ENCODE results near the gene SNRNP35.
"Not testable (repeated sequence)": the region's sequence is repeated elsewhere in the genome, so short reads cannot be mapped to it uniquely, and the experiment has no call there.

The SNRNP35 gene

GRCh38 chr12:123474485-123475245 lies 16.7 kb downstream of the SNRNP35 start:
- TF ChIP-seq Cebpa-rat (IDR thresholded peaks at IDR 0.05): no peak
- H3K27ac ChIP-seq: no peak overlapping the region
- H3K4me1 ChIP-seq: peaks cover 12% of the 10 kb centered on the region
- peaks cover 60% of the 10 kb centered on the region for H3K36me3 ChIP-seq
- no peak overlapping the region; the same call in 1 of the 2 replicates for H3K4me2 ChIP-seq
- H4K20me1 ChIP-seq: peaks cover 57% of the 10 kb centered on the region
- no peaks in the 10 kb centered on the region for H3K9me3 ChIP-seq
- no peaks in the 10 kb centered on the region for H3K27me3 ChIP-seq
- no peak overlapping the region for H3K9ac ChIP-seq
- no peak overlapping the region for H3K4me3 ChIP-seq

GRCh38 chr12:123475246-123475703 lies 17.3 kb downstream of the SNRNP35 start:
- H3K4me2 ChIP-seq: no peak overlapping the region; the same call in 1 of the 2 replicates
- H3K9ac ChIP-seq: no peak overlapping the region
- no peaks in the 10 kb centered on the region for H3K27me3 ChIP-seq
- peaks cover 54% of the 10 kb centered on the region for H3K36me3 ChIP-seq
- TF ChIP-seq Cebpa-rat (IDR thresholded peaks at IDR 0.05): no peak
- H3K4me1 ChIP-seq: peaks cover 12% of the 10 kb centered on the region
- no peak overlapping the region for H3K4me3 ChIP-seq
- no peaks in the 10 kb centered on the region for H3K9me3 ChIP-seq
- H3K27ac ChIP-seq: no peak overlapping the region
- peaks cover 51% of the 10 kb centered on the region for H4K20me1 ChIP-seq

GRCh38 chr12:123478069-123478468 lies 20.1 kb downstream of the SNRNP35 start:
- Histone ChIP-seq H3K4me2 (peak overlapping the region; percentile 7; the same call in 1 of the 2 replicates), H3K36me3 (peaks cover 26% of the 10 kb centered on the region), H4K20me1 (peaks cover 24% of the 10 kb centered on the region), H3K27ac (no peak overlapping the region), H3K27me3 (no peaks in the 10 kb centered on the region; the same call in 1 of the 2 replicates), H3K4me3 (no peak overlapping the region), H3K9ac (no peak overlapping the region), H3K9me3 (no peaks in the 10 kb centered on the region), H3K4me1 (peaks cover 13% of the 10 kb centered on the region)
- TF ChIP-seq Cebpa-rat (IDR thresholded peaks at IDR 0.05): no peak

- H3K4me3 ChIP-seq: no peak overlapping the region
- no peak overlapping the region for H3K9ac ChIP-seq
- no peak for TF ChIP-seq Cebpa-rat (IDR thresholded peaks at IDR 0.05)
- H3K27ac ChIP-seq: no peak overlapping the region
- peaks cover 25% of the 10 kb centered on the region for H3K36me3 ChIP-seq
- H3K9me3 ChIP-seq: no peaks in the 10 kb centered on the region
- no peaks in the 10 kb centered on the region; the same call in 1 of the 2 replicates for H3K27me3 ChIP-seq
- peaks cover 25% of the 10 kb centered on the region for H4K20me1 ChIP-seq
- H3K4me2 ChIP-seq: no peak overlapping the region
- H3K4me1 ChIP-seq: peaks cover 20% of the 10 kb centered on the region
These were observed 20.8 kb downstream of the SNRNP35 start for GRCh38 chr12:123478762-123479161.

DNA sequence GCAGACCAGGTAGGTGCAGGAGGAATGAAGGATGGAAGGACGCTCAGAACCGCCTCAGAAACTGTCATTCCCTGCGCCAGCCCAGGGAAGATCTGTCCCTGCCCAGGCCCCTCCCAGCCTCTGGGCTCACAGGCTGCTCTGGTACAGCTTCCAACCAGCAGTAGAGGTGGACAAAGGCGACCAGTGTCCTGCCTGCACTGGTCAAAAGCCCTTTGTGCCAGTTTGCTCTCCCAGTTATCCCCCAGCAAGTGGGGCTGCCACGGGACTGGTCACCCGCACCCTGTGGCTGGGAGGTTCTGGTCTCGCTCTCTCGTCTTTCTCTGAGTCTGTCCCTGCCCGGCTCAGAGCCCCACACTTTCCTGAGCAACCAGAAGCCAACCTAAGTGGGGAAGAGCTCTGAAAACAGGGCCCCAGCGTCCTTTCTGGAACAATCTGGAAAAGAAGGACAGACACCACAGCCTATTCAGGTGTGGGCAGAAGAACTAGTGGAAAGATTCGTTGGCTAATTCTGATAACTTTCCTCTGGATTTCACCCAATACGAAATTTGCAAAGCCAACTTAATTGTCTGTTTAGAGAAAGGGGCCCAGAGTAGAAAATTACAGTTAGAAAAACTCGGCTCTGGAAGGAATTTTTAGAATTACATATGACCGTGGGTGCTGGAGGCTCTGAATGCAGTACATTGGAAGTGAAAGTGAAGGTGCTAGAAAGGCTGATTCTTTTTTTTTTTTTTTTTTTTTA lies 21.7 kb downstream of the SNRNP35 start:
- Histone ChIP-seq H3K36me3 (peaks cover 22% of the 10 kb centered on the region), H3K4me1 (peaks cover 28% of the 10 kb centered on the region), H4K20me1 (peaks cover 18% of the 10 kb centered on the region; the same call in 1 of the 2 replicates), H3K4me2 (no peak overlapping the region), H3K4me3 (no peak overlapping the region), H3K9ac (no peak overlapping the region), H3K9me3 (no peaks in the 10 kb centered on the region), H3K27ac (no peak overlapping the region), H3K27me3 (peaks cover 3% of the 10 kb centered on the region; the same call in 1 of the 2 replicates)
- TF ChIP-seq Cebpa-rat (IDR thresholded peaks at IDR 0.05): no peak

- H3K4me2 ChIP-seq, H3K4me3 ChIP-seq, H3K9ac ChIP-seq, H3K9me3 ChIP-seq, H3K27me3 ChIP-seq, H3K27ac ChIP-seq: not testable (repeated sequence)
- peaks cover 14% of the 10 kb centered on the region; the same call in 1 of the 2 replicates for H4K20me1 ChIP-seq
- H3K4me1 ChIP-seq: peaks cover 30% of the 10 kb centered on the region
- H3K36me3 ChIP-seq: peaks cover 13% of the 10 kb centered on the region; the same call in 1 of the 2 replicates
These were observed 23.3 kb downstream of the SNRNP35 start for GRCh38 chr12:123481251-123481650.

DNA sequence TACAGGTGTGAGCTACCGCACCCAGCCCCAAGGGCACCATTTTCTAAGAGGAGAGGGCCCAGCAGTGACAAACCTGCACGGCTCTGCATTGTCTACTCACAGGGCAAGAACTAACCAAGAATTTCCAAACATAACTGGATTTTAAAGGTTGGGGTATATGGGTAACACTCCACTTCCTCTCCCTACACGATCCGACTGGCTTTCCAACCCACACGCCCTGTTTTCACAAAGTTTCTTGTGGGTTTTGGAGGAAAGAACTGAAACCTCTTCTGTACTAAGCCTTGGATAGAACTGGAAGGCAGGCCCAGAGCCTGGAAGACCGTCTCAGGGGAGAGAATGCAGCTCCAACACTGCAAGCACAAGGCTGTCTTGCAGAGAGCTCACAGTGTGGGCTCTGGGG lies 24.9 kb downstream of the SNRNP35 start:
- Histone ChIP-seq H4K20me1 (0 out of 2 replicates have a peak, but pooled peaks cover 8% of the 10 kb centered on the region), H3K27me3 (peaks cover 3% of the 10 kb centered on the region; the same call in 1 of the 2 replicates), H3K9ac (no peak overlapping the region), H3K4me2 (no peak overlapping the region), H3K4me1 (peaks cover 22% of the 10 kb centered on the region), H3K36me3 (peaks cover 8% of the 10 kb centered on the region; the same call in 1 of the 2 replicates), H3K27ac (no peak overlapping the region), H3K9me3 (no peaks in the 10 kb centered on the region), H3K4me3 (no peak overlapping the region)
- TF ChIP-seq Cebpa-rat (IDR thresholded peaks at IDR 0.05): no peak

DNA sequence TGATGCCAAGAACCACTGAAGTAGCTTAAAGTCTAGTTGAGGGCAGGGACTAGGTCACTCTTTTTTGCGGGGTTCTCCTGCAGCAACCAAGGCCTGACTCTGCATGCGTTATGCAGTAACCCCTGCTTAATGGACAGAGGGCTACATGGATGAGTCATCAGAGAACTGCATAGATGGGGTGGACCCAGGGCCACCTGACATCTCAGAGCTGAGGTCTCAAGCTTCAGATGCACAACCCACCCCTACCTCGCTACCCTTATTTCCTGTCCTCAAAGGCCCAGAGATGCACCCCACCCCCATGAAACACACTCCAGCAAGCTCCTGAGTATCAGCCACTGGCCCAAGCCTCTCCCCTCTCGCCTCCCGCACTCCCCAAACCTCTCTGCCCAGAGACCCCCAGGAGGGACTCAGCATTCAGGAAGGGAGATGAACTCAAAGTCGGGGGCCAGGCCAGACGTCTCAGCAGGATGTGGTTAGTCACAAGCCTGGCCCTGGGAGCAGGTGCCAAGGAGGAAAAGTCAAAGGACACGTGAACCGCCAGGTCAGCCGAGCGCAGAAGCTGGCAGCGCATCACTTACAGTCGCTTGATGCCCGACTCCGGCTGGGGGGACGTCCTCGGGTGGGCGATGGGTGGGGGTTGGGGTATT lies 25.8 kb downstream of the SNRNP35 start:
- H3K4me1 ChIP-seq: peaks cover 18% of the 10 kb centered on the region
- peak overlapping the region; percentile 76 for H3K4me2 ChIP-seq
- H3K9me3 ChIP-seq: no peaks in the 10 kb centered on the region
- H3K27me3 ChIP-seq: peaks cover 3% of the 10 kb centered on the region; the same call in 1 of the 2 replicates
- peaks cover 6% of the 10 kb centered on the region; the same call in 1 of the 2 replicates for H3K36me3 ChIP-seq
- H4K20me1 ChIP-seq: 0 out of 2 replicates have a peak, but pooled peaks cover 8% of the 10 kb centered on the region
- H3K4me3 ChIP-seq: no peak overlapping the region
- no peak overlapping the region for H3K27ac ChIP-seq
- H3K9ac ChIP-seq: no peak overlapping the region
- TF ChIP-seq Cebpa-rat (IDR thresholded peaks at IDR 0.05): no peak

GRCh38 chr12:123485756-123486155 lies 27.8 kb downstream of the SNRNP35 start:
- Histone ChIP-seq H3K9me3 (no peaks in the 10 kb centered on the region), H3K27ac (no peak overlapping the region), H4K20me1 (0 out of 2 replicates have a peak, but pooled peaks cover 8% of the 10 kb centered on the region), H3K36me3 (no peaks in the 10 kb centered on the region), H3K4me3 (no peak overlapping the region), H3K4me2 (no peak overlapping the region), H3K27me3 (peaks cover 6% of the 10 kb centered on the region; the same call in 1 of the 2 replicates), H3K9ac (no peak overlapping the region), H3K4me1 (peaks cover 28% of the 10 kb centered on the region)
- TF ChIP-seq Cebpa-rat (IDR thresholded peaks at IDR 0.05): no peak
